KMS-11 (cell line): ENCODE data around the gene MYBPC2.

Source experiments
- H2AFZ ChIP-seq: fragments of 200-600 bp; sonication (generic); 2 replicates; pipeline ENCODE4 v1.6.1; 2016; ENCODE audit warnings: antibody characterized with exemption, mixed run types, low read depth
- H3K27ac ChIP-seq: fragments of 200-600 bp; sonication (generic); 2 replicates; pipeline ENCODE4 v1.6.1; 2016; ENCODE audit warnings: mild to moderate bottlenecking, mixed run types
- H3K27me3 ChIP-seq: fragments of 200-600 bp; sonication (generic); 2 replicates; pipeline ENCODE4 v1.6.1; 2017; ENCODE audit warnings: mild to moderate bottlenecking, low read depth, mixed run types, moderate library complexity; ENCODE audit not compliant: insufficient read depth
- H3K36me3 ChIP-seq: fragments of 200-600 bp; sonication (generic); 2 replicates; pipeline ENCODE4 v1.6.1; 2017; ENCODE audit warnings: mild to moderate bottlenecking, mixed run types; ENCODE audit not compliant: insufficient read depth
- H3K4me1 ChIP-seq: fragments of 200-600 bp; sonication (generic); 2 replicates; pipeline ENCODE4 v1.6.1; 2016; ENCODE audit warnings: mild to moderate bottlenecking, low read depth, mixed run types; ENCODE audit not compliant: poor library complexity, severe bottlenecking
- H3K4me2 ChIP-seq: fragments of 200-600 bp; sonication (generic); 2 replicates; pipeline ENCODE4 v1.7.0; 2016; ENCODE audit warnings: mild to moderate bottlenecking, mixed run types
- H3K4me3 ChIP-seq: fragments of 200-600 bp; sonication (generic); IDR thresholded peaks from 2 replicates; pipeline ENCODE4 v1.6.1; 2017; ENCODE audit warnings: low read depth, low read length, mixed read lengths; ENCODE audit not compliant: insufficient read depth
- H3K79me2 ChIP-seq: fragments of 200-600 bp; sonication (generic); 2 replicates; pipeline ENCODE4 v1.6.1; 2016; ENCODE audit warnings: low read depth, mixed run types; ENCODE audit not compliant: insufficient read depth
- H3K9ac ChIP-seq: fragments of 200-600 bp; sonication (generic); 2 replicates; pipeline ENCODE4 v1.6.1; 2016; ENCODE audit warnings: mild to moderate bottlenecking, mixed run types
- H4K20me1 ChIP-seq: fragments of 200-600 bp; sonication (generic); 2 replicates; pipeline ENCODE4 v1.6.1; 2016; ENCODE audit warnings: mild to moderate bottlenecking, mixed run types; ENCODE audit not compliant: insufficient read depth
- TF ChIP-seq, protein P1 (sequence below): fragments of 200-600 bp; sonication (generic); conservative IDR thresholded peaks from 2 replicates; pipeline ENCODE4 v1.6.1; 2017; ENCODE audit warnings: low read depth, mild to moderate bottlenecking, antibody characterized with exemption, low read length, moderate library complexity, mixed read lengths

Gene MYBPC2

DNA sequence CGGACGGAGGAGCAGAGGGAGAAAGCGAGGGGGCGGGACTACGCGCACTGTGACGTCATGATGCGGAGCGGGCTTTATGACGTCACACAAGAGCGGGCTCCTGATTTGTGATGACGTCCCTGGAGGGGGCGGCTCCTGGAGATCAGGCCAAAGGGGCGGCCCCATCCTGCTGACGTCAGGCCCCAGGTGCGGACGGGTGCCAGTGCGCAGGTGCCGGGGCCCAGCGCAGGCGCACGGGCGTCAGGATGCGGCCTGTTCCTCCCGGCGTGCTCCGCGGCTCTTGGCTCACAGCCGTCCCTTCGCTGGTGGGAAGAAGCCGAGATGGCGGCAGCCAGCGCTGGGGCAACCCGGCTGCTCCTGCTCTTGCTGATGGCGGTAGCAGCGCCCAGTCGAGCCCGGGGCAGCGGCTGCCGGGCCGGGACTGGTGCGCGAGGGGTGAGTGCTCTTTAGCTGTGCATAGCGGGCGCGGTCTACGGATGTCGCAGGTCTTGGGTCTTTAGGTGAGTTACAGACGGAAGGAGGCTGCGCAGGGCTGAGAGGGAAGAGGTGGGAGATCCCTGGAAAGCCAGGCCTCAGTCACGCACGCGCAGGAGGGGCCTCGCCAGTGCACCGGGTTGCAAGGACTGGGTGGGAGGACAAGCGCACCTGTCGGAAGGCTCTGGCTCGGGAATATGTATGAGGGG lies 43.7 kb downstream of the MYBPC2 start, which contains the start of the genes EMC10 and GARIN5A:
Gene EMC10, plus strand, starts transcription at position 284 of the 683 bp plus-strand sequence. Its CDS starts 38 bp downstream, at position 322.
Gene GARIN5A, minus strand, starts transcription at position 625 of the 683 bp plus-strand sequence. Its CDS starts 460 bp downstream, at position 165.
- peaks cover 5% of the 10 kb centered on the region for H3K4me1 ChIP-seq
- peak within 1 kb of the TSS; percentile 32 for H3K4me3 ChIP-seq
- TF ChIP-seq, protein P1, sequence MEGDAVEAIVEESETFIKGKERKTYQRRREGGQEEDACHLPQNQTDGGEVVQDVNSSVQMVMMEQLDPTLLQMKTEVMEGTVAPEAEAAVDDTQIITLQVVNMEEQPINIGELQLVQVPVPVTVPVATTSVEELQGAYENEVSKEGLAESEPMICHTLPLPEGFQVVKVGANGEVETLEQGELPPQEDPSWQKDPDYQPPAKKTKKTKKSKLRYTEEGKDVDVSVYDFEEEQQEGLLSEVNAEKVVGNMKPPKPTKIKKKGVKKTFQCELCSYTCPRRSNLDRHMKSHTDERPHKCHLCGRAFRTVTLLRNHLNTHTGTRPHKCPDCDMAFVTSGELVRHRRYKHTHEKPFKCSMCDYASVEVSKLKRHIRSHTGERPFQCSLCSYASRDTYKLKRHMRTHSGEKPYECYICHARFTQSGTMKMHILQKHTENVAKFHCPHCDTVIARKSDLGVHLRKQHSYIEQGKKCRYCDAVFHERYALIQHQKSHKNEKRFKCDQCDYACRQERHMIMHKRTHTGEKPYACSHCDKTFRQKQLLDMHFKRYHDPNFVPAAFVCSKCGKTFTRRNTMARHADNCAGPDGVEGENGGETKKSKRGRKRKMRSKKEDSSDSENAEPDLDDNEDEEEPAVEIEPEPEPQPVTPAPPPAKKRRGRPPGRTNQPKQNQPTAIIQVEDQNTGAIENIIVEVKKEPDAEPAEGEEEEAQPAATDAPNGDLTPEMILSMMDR = no peak
- no peaks in the 10 kb centered on the region for H4K20me1 ChIP-seq
- H3K27ac ChIP-seq = peak within 1 kb of the TSS; percentile 65
- H2AFZ ChIP-seq = peak within 1 kb of the TSS; percentile 86
- H3K27me3 ChIP-seq = peaks cover 8% of the 10 kb centered on the region; the same call in 1 of the 2 replicates
- peak within 1 kb of the TSS; percentile 65 for H3K4me2 ChIP-seq
- peak within 1 kb of the TSS; percentile 77 for H3K9ac ChIP-seq
- H3K36me3 ChIP-seq = no peaks in the 10 kb centered on the region
- peaks cover 17% of the 10 kb centered on the region; the same call in 1 of the 2 replicates for H3K79me2 ChIP-seq

DNA sequence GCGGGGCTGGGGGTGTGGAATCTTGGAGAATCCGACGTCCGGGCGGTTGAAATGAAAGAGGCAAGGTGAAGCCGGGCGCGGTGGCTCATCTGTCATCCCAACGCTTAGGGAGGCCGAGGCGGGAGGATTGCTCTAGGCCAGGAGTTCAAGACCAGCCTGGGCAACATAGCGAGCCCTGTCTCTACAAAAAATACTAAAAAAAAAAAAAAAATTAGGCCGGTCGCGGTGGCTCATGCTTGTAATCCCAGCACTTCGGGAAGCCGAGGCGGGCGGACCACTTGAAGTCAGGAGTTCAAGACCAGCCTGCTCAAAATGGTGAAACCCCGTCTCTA lies 44.2 kb downstream of the MYBPC2 start:
- Histone ChIP-seq H3K4me1 (peaks cover 5% of the 10 kb centered on the region), H3K27ac (peak overlapping the region; percentile 65), H4K20me1 (no peaks in the 10 kb centered on the region), H3K9ac (peak overlapping the region; percentile 77), H3K36me3 (no peaks in the 10 kb centered on the region), H3K4me2 (peak overlapping the region; percentile 65), H3K4me3 (peak overlapping the region; percentile 32), H3K27me3 (peaks cover 8% of the 10 kb centered on the region; the same call in 1 of the 2 replicates), H2AFZ (peak overlapping the region; percentile 86), H3K79me2 (peaks cover 17% of the 10 kb centered on the region; the same call in 1 of the 2 replicates)
- TF ChIP-seq, protein P1 = no peak

DNA sequence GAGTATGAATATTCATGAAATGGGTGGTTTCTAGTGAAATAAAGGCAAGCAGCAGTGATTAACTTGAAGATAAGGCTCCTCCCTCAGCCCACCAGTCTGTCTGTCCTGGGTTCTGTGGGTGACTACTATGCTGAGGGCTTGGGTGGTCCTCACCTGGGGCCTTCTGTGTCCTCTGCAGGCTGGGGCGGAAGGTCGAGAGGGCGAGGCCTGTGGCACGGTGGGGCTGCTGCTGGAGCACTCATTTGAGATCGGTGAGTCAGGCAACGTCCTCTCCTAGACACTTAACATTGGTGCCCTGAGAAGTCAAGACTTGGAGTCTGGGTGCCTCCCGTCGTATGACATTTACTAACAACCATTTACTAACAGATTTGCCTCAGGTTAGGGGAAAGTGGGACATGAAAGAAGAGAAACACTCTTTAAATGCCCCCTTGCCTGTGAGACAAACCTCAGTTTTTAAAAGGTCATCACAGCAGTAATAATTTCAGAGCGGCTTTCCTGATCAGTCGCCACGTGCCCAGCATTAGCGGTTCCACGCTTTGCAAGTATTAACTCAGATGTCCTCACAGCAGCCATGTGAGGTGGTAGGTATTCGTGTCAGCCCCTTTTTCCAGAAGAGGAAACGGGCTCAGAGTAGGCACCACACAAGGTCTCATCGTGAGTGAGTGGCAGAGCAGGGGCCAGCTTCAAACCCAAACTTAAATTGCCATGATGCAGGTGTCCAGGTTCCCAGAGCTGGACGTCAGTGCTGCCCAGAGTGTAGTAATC lies 45.2 kb downstream of the MYBPC2 start:
- TF ChIP-seq, protein P1 = no peak

DNA sequence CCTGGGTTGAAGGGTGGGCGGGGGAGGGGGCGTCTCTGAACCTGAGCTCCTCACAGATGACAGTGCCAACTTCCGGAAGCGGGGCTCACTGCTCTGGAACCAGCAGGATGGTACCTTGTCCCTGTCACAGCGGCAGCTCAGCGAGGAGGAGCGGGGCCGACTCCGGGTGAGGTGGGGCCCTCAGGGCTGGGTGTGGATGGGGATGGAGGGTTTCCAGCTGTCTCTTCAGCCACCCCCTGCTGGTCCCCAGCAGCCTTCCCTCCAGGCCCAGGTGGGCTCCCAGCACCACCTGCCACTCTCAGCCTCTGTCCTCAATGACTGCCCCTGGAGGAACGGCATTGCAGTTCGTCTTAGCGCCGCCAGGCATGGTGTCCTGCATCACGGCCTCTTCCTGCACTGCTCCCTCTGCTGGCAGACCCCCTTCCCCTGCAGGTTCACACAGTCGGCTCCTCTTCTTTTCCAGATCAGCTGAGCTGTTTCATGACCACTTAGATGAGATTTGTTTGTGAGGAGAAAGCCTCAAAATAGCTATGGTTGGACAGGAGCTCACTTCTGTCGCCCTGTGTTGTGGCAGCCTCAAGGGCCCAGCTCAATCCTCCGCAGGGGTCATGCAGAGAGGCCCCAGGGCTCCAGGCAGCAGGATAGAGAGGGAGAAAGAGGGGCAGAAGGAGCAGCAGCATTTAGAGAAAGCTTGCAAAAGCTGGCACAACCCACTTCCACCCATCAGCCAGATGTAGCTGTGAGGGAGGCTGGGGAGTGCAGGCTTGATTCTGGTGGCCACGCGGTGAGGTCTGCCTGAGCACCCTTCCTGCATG lies 46.4 kb downstream of the MYBPC2 start:
- Histone ChIP-seq H3K4me3 (no peak overlapping the region), H3K4me1 (peaks cover 5% of the 10 kb centered on the region), H3K9ac (no peak overlapping the region), H3K27ac (no peak overlapping the region), H3K4me2 (no peak overlapping the region), H3K27me3 (0 out of 2 replicates have a peak, but pooled peaks cover 2% of the 10 kb centered on the region), H3K79me2 (peaks cover 17% of the 10 kb centered on the region; the same call in 1 of the 2 replicates), H4K20me1 (no peaks in the 10 kb centered on the region), H3K36me3 (no peaks in the 10 kb centered on the region), H2AFZ (no peak overlapping the region)
- TF ChIP-seq, protein P1 = peak; percentile 45

More for the DNA sequence above, 45.2 kb downstream of the MYBPC2 start:
- Histone ChIP-seq H2AFZ (no peak overlapping the region), H3K79me2 (peaks cover 17% of the 10 kb centered on the region; the same call in 1 of the 2 replicates), H3K4me2 (peak overlapping the region; percentile 65), H3K9ac (no peak overlapping the region), H3K27ac (no peak overlapping the region), H3K4me3 (no peak overlapping the region), H3K27me3 (peaks cover 3% of the 10 kb centered on the region; the same call in 1 of the 2 replicates), H3K4me1 (peaks cover 5% of the 10 kb centered on the region), H4K20me1 (no peaks in the 10 kb centered on the region), H3K36me3 (no peaks in the 10 kb centered on the region)
